HepG2 (cell line): ENCODE results near the gene MRPL43. TPM values are rescaled to one million over a fixed set of nuclear protein-coding genes. Genes with fewer than 3 reads are reported as not detected.

Experiments
- ATAC-seq: fragments of 200-7000 bp; cut with Tn5 transposase; 3 replicates; pipeline ENCODE4 v1.9.1; 2020; ENCODE audit warnings: mild to moderate bottlenecking, moderate library complexity
- BruUV-seq: library from RNA; stranded (reverse); fragments of 400-500 nt; replicated peaks from 2 replicates; lab custom pipeline; 2021; lab: Mats Ljungman, UMichigan
- CTCF ChIA-PET: fragments of 300-600 bp; formaldehyde crosslinking; extraction: SDS; loops from one replicate; lab custom pipeline; 2021; ENCODE audit warnings: low total read pairs, inconsistent platforms, low intra/inter-chr PET ratio; lab: Yijun Ruan, JAX
- POLR2A ChIA-PET: fragments of 350-600 bp; sonication (Branson Sonifier 250); formaldehyde crosslinking; loops from one replicate; lab custom pipeline; 2020; ENCODE audit warnings: antibody characterized with exemption, inconsistent platforms; lab: Yijun Ruan, JAX
- DNase-seq: peaks from one replicate; pipeline ENCODE4 v3.0.0-alpha.2; 2015; ENCODE audit warnings: low spot score
- FAIRE-seq: peaks from 3 replicates; lab custom pipeline; 2011; peaks lifted over from hg19 to GRCh38; lab: Jason Lieb, UNC
- H2AFZ ChIP-seq: one replicate; pipeline ENCODE4 v1.6.1; 2011; ENCODE audit warnings: low read length, inconsistent platforms
- H3K27ac ChIP-seq: fragments of 300-600 bp; 3 replicates; pipeline ENCODE4 v1.8.0; 2011; ENCODE audit warnings: mixed run types, mild to moderate bottlenecking, mixed read lengths, low read length, inconsistent platforms; ENCODE audit not compliant: insufficient read depth; ENCODE audit errors: extremely low read length
- H3K27me3 ChIP-seq, 2 experiments: fragments of 200-600 bp in 1 of 2; 2 replicates in 1 of 2; 3 replicates in 1 of 2; pipeline versions ENCODE4 v1.6.0 to v1.8.0; 2011; ENCODE audit warnings: low read length in 2 of 2, mild to moderate bottlenecking in 2 of 2, moderate library complexity in 2 of 2, inconsistent platforms in 1 of 2; ENCODE audit not compliant: insufficient read depth in 2 of 2, control insufficient read depth in 1 of 2
- H3K36me3 ChIP-seq, 2 experiments: fragments of 200-600 bp in 1 of 2; replicated peaks in 1 of 2; 2 replicates in 1 of 2; 3 replicates in 1 of 2; pipeline versions ENCODE4 v1.5.1 to v1.8.0; 2011; ENCODE audit warnings: low read length in 2 of 2, inconsistent platforms in 1 of 2; ENCODE audit not compliant: insufficient read depth in 2 of 2, control insufficient read depth in 1 of 2
- H3K4me1 ChIP-seq: 2 replicates; pipeline ENCODE4 v1.5.1; 2012; ENCODE audit warnings: low read length, inconsistent platforms; ENCODE audit not compliant: insufficient read depth
- H3K4me2 ChIP-seq: 2 replicates; pipeline ENCODE4 v1.6.0; 2011; ENCODE audit warnings: low read depth, low read length, inconsistent platforms
- H3K4me3 ChIP-seq, 3 experiments: fragments of 200-600 bp in 1 of 3; sonication (generic), shearing (Covaris generic) in 1 of 3; replicated peaks in 1 of 3; 2 replicates each; pipeline ENCODE4 v1.5.1; 2011 to 2016; ENCODE audit warnings: low read length in 3 of 3, inconsistent platforms in 2 of 3, low read depth in 2 of 3, mild to moderate bottlenecking in 2 of 3, control low read depth in 1 of 3, mixed read lengths in 1 of 3; ENCODE audit not compliant: insufficient read depth in 1 of 3
- H3K79me2 ChIP-seq: one replicate; pipeline ENCODE4 v1.6.1; 2011; ENCODE audit warnings: low read length, inconsistent platforms; ENCODE audit not compliant: insufficient read depth
- H3K9ac ChIP-seq: 2 replicates; pipeline ENCODE4 v1.6.0; 2011; ENCODE audit warnings: mild to moderate bottlenecking, low read depth, low read length, inconsistent platforms; ENCODE audit not compliant: insufficient read depth
- H3K9me3 ChIP-seq: 2 replicates; pipeline ENCODE4 v1.5.1; 2012; ENCODE audit warnings: mild to moderate bottlenecking, low read length
- H4K20me1 ChIP-seq: 2 replicates; pipeline ENCODE4 v1.6.0; 2011; ENCODE audit warnings: inconsistent platforms, mild to moderate bottlenecking, low read length, moderate library complexity; ENCODE audit not compliant: insufficient read depth
- CSRNP2 ChIP-seq: sonication (generic); formaldehyde crosslinking; conservative IDR thresholded peaks from 2 replicates; pipeline ENCODE4 v1.8.0; 2022; ENCODE audit warnings: low read depth, missing genetic modification reagents
- FOXO1 ChIP-seq: sonication (generic); formaldehyde crosslinking; IDR thresholded peaks from 2 replicates; pipeline ENCODE4 v1.4.0; 2020; ENCODE audit warnings: missing genetic modification reagents
- HNRNPUL1 ChIP-seq: fragments of 200-400 bp; formaldehyde crosslinking; IDR thresholded peaks from 2 replicates; pipeline ENCODE4 v1.6.1; 2017; ENCODE audit warnings: low read depth, mild to moderate bottlenecking, low read length, moderate library complexity
- PAX8 ChIP-seq: sonication (generic); formaldehyde crosslinking; IDR thresholded peaks from 2 replicates; pipeline ENCODE4 v1.8.0; 2022; ENCODE audit warnings: mild to moderate bottlenecking, missing genetic modification reagents, borderline replicate concordance
- POLR2A ChIP-seq, 2 experiments: IDR thresholded peaks; 2 replicates each; pipeline ENCODE4 v1.6.1; 2011; ENCODE audit warnings: low read depth in 2 of 2, low read length in 2 of 2, mild to moderate bottlenecking in 1 of 2, moderate library complexity in 1 of 2; ENCODE audit not compliant: insufficient read depth in 1 of 2
- SIN3A ChIP-seq: IDR thresholded peaks from 2 replicates; pipeline ENCODE4 v1.6.1; 2011; ENCODE audit warnings: low read depth, mild to moderate bottlenecking, control low read depth, low read length, borderline replicate concordance
- SNRNP70 ChIP-seq: fragments of 200-400 bp; formaldehyde crosslinking; IDR thresholded peaks from 2 replicates; pipeline ENCODE4 v1.6.1; 2017; ENCODE audit warnings: mild to moderate bottlenecking, low read depth, low read length, moderate library complexity
- SRY ChIP-seq: sonication (generic); formaldehyde crosslinking; IDR thresholded peaks from 2 replicates; pipeline ENCODE4 v1.8.0; 2022; ENCODE audit warnings: mild to moderate bottlenecking, missing genetic modification reagents
- TRAFD1 ChIP-seq: sonication (generic); formaldehyde crosslinking; IDR thresholded peaks from 2 replicates; pipeline ENCODE4 v1.5.1; 2020; ENCODE audit warnings: missing genetic modification reagents, mild to moderate bottlenecking, borderline replicate concordance
- USF2 ChIP-seq, 2 experiments: sonication (generic) in 1 of 2; formaldehyde crosslinking in 1 of 2; IDR thresholded peaks; 2 replicates each; pipeline versions ENCODE4 v1.5.1 to v1.6.1; 2011 to 2020; ENCODE audit warnings: borderline replicate concordance in 1 of 2, low read depth in 1 of 2, low read length in 1 of 2, mild to moderate bottlenecking in 1 of 2, missing genetic modification reagents in 1 of 2, moderate library complexity in 1 of 2
- ZNF550 ChIP-seq: sonication (generic); formaldehyde crosslinking; IDR thresholded peaks from 2 replicates; pipeline ENCODE4 v1.4.0; 2020; ENCODE audit warnings: mild to moderate bottlenecking, missing genetic modification reagents, borderline replicate concordance
- WGBS: methylation state at CpG from one replicate; pipeline ENCODE4 v1.1.6; 2017; ENCODE audit warnings: low lambda C conversion rate; 5-methylcytosine and 5-hydroxymethylcytosine counted together
- in situ Hi-C: cut with HindIII; loops from 2 replicates; pipeline ENCODE4 v1.10.0; 2017; ENCODE audit warnings: low pct_unique_long_range_greater_than_20kb; ENCODE audit not compliant: extremely low pct_ligation_motif_present
- intact Hi-C: fragments of 100-400 bp; cut with micrococcal nuclease; formaldehyde crosslinking; loops from one replicate; pipeline ENCODE4 v1.10.0; 2022; ENCODE audit not compliant: unreplicated experiment
- polyA plus RNA-seq, 8 experiments: library from polyadenylated mRNA; depleted of rRNA in 3 of 8; stranded (reverse) in 7 of 8; unstranded in 1 of 8; fragments of >200 nt; fragmentation: Illumina TruSeq in 4 of 8; extraction: Trizol in 4 of 8; gene quantifications; 2 replicates each; pipeline versions ENCODE4 v1.2.1 to v1.2.3, GENCODE V29; 2011 to 2016; ENCODE audit warnings: low read depth in 4 of 8, missing spikeins in 1 of 8, mixed read lengths in 1 of 8; ENCODE audit not compliant: insufficient read depth in 1 of 8
- total RNA-seq, 5 experiments: library from RNA; depleted of rRNA; stranded (reverse); fragments of >200 nt; fragmentation: Illumina TruSeq; extraction: Trizol; gene quantifications; 2 replicates each; pipeline ENCODE4 v1.2.3, GENCODE V29; 2016; ENCODE audit warnings: low read depth in 1 of 5
- TF ChIP-seq, protein P1 (sequence below): IDR thresholded peaks from 2 replicates; pipeline ENCODE4 v1.6.1; 2016; ENCODE audit warnings: missing biosample characterization, missing genetic modification reagents, low read depth
- TF ChIP-seq, protein P2 (sequence below): sonication (generic); formaldehyde crosslinking; conservative IDR thresholded peaks from 2 replicates; pipeline ENCODE4 v1.8.1; 2023; ENCODE audit warnings: missing genetic modification reagents

MRPL43 gene
- total and polyA plus RNA-seq, 2 of the 13 experiments (the other 11 are each of a cell fraction or from before 2014, with no cell fraction given), result 71.0 to 73.7 TPM

DNA sequence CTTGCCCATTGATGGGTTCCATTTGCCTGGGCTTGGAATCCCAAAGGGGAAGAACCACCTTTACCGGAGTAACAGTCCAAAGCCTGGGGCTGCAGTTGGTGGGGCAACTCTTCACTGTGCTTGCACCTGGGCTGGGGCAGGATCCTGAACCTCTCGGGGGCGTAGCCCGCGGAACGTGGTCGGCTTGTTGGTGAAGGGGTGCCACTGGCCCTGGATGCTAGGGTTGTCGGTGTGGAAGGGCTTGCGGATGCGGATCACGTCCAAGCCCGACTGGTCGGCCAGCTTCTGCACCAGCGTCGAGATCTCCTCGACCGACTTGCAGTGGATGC lies 710 bp downstream of the MRPL43 start:
- in situ Hi-C loops (no loop called here), intact Hi-C loops (no loop called here)
- no peaks in the 10 kb centered on the region for H3K9me3 ChIP-seq
- H3K27me3 ChIP-seq, result no peaks in the 10 kb centered on the region; a peak in 1 of 5 replicates
- H4K20me1 ChIP-seq, result no peaks in the 10 kb centered on the region
- peak overlapping the region; percentile 97 for H3K4me2 ChIP-seq
- no peak for FAIRE-seq
- peak overlapping the region; percentile 77 to 96 (median 91) for H3K4me3 ChIP-seq
- no peak overlapping the region for H2AFZ ChIP-seq
- WGBS, result 0% methylated on average over 1 of the region's 17 CpGs
- ATAC-seq, result peak; percentile 5
- CTCF ChIA-PET, result no interaction called here
- peaks cover 15 to 58% of the 10 kb centered on the region in 2 experiments for H3K36me3 ChIP-seq
- peaks cover 50% of the 10 kb centered on the region for H3K79me2 ChIP-seq
- H3K9ac ChIP-seq, result peak overlapping the region; percentile 83
- POLR2A ChIA-PET, result interaction anchor here (0.7 to 23.0 kb wide), 5 partner anchors 11 to 105 kb away, joined by 3 to 277 read pairs (median 4); partner anchors contain the start of genes LZTS2 and SEMA4G
- H3K4me1 ChIP-seq, result peaks cover 53% of the 10 kb centered on the region
- no peak for DNase-seq
- BruUV-seq, result TSS peak; percentile 92
- H3K27ac ChIP-seq, result peak overlapping the region; percentile 83
- TF ChIP-seq USF2 (IDR thresholded peaks at IDR 0.05; ENCODE audit: low read depth, low read length) (no peak), USF2 (CRISPR knock-in tag; IDR thresholded peaks at IDR 0.05; ENCODE audit: borderline replicate concordance) (no peak), HNRNPUL1 (no peak), PAX8 (CRISPR knock-in tag) (0 out of 2 replicates have a peak, but pooled peaks have one; percentile 4), SRY (CRISPR knock-in tag) (no peak), TRAFD1 (no peak), CSRNP2 (no peak), POLR2A (IDR thresholded peaks at IDR 0.05; ENCODE audit: insufficient read depth in 1 of 2, low read depth in 2 of 2, low read length in 2 of 2) (peak in 1 of 2 experiments; percentile 61; a peak in 2 of 4 replicates), SIN3A (peak; percentile 38; the same call in 1 of the 2 replicates), FOXO1 (CRISPR knock-in tag) (0 out of 2 replicates have a peak, but pooled peaks have one; percentile 3), ZNF550 (0 out of 2 replicates have a peak, but pooled peaks have one; percentile 35), SNRNP70 (no peak)
- TF ChIP-seq, protein P1, sequence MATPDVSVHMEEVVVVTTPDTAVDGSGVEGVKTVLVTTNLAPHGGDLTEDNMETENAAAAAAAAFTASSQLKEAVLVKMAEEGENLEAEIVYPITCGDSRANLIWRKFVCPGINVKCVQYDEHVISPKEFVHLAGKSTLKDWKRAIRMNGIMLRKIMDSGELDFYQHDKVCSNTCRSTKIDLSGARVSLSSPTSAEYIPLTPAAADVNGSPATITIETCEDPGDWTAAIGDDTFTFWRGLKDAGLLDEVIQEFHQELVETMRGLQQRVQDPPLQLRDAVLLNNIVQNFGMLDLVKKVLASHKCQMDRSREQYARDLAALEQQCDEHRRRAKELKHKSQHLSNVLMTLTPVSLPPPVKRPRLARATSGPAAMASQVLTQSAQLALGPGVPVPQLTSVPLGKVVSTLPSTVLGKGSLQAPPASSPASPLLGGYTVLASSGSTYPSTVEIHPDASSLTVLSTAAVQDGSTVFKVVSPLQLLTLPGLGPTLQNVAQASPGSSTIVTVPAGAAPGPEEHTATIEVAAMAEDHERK (CRISPR knock-in tag), result no peak
- TF ChIP-seq, protein P2, sequence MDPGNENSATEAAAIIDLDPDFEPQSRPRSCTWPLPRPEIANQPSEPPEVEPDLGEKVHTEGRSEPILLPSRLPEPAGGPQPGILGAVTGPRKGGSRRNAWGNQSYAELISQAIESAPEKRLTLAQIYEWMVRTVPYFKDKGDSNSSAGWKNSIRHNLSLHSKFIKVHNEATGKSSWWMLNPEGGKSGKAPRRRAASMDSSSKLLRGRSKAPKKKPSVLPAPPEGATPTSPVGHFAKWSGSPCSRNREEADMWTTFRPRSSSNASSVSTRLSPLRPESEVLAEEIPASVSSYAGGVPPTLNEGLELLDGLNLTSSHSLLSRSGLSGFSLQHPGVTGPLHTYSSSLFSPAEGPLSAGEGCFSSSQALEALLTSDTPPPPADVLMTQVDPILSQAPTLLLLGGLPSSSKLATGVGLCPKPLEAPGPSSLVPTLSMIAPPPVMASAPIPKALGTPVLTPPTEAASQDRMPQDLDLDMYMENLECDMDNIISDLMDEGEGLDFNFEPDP (CRISPR knock-in tag), result no peak
